Smooth muscle cell (in vitro differentiated cells): ENCODE data around the gene ARHGAP19. TPM values are rescaled to one million over a fixed set of nuclear protein-coding genes. Genes with fewer than 3 reads are reported as not detected.

Experiments
- DNase-seq: peaks from one replicate; lab custom pipeline; 2025; ENCODE audit not compliant: unreplicated experiment; lab: John Stamatoyannopoulos, UW
- H2AFZ ChIP-seq: fragments of 200-600 bp; sonication (generic); 2 replicates; pipeline ENCODE4 v1.6.0; 2016; ENCODE audit warnings: antibody characterized with exemption, low read depth, mild to moderate bottlenecking
- H3F3A ChIP-seq: fragments of 200-600 bp; sonication (generic); 2 replicates; pipeline ENCODE4 v1.6.0; 2017; ENCODE audit warnings: antibody characterized with exemption, low read depth
- H3K27ac ChIP-seq: fragments of 200-600 bp; sonication (generic); 2 replicates; pipeline ENCODE4 v1.5.1; 2016; ENCODE audit warnings: low read depth, mild to moderate bottlenecking
- H3K27me3 ChIP-seq: fragments of 200-600 bp; sonication (generic); 2 replicates; pipeline ENCODE4 v1.6.1; 2016; ENCODE audit warnings: low read depth, mild to moderate bottlenecking
- H3K36me3 ChIP-seq: fragments of 200-600 bp; sonication (generic); 2 replicates; pipeline ENCODE4 v1.5.1; 2016; ENCODE audit warnings: low read depth
- H3K4me1 ChIP-seq: fragments of 200-600 bp; sonication (generic); 2 replicates; pipeline ENCODE4 v1.5.1; 2016; ENCODE audit warnings: low read depth
- H3K4me2 ChIP-seq: fragments of 200-600 bp; sonication (generic); 2 replicates; pipeline ENCODE4 v1.6.0; 2016; ENCODE audit warnings: mild to moderate bottlenecking
- H3K4me3 ChIP-seq: fragments of 200-600 bp; sonication (generic); 2 replicates; pipeline ENCODE4 v1.5.1; 2016; ENCODE audit warnings: mild to moderate bottlenecking
- H3K79me2 ChIP-seq: fragments of 200-600 bp; sonication (generic); 2 replicates; pipeline ENCODE4 v1.6.0; 2016; ENCODE audit warnings: low read depth, mild to moderate bottlenecking
- H3K9ac ChIP-seq: fragments of 200-600 bp; sonication (generic); 2 replicates; pipeline ENCODE4 v1.6.0; 2016; ENCODE audit warnings: low read depth
- H3K9me3 ChIP-seq: fragments of 200-600 bp; sonication (generic); replicated peaks from 2 replicates; pipeline ENCODE4 v1.5.1; 2016; ENCODE audit warnings: low read depth
- H4K20me1 ChIP-seq: fragments of 200-600 bp; sonication (generic); 2 replicates; pipeline ENCODE4 v1.6.0; 2016; ENCODE audit warnings: low read depth
- WGBS: methylation state at CpG from one replicate; pipeline ENCODE4 v1.1.7; 2016; ENCODE audit warnings: low lambda C conversion rate; 5-methylcytosine and 5-hydroxymethylcytosine counted together
- polyA plus RNA-seq: library from polyadenylated mRNA; unstranded; fragments of >200 nt; fragmentation: Nextera tagmentation; extraction: Ambion mirVana; gene quantifications from 2 replicates; pipeline ENCODE4 v1.2.1, GENCODE V29; 2016
- total RNA-seq: library from RNA; depleted of rRNA; stranded (reverse); fragments of >200 nt; gene quantifications from 2 replicates; pipeline ENCODE4 v1.2.3, GENCODE V29; 2014
- TF ChIP-seq, protein P1 (sequence below): fragments of 200-600 bp; sonication (generic); IDR thresholded peaks from 2 replicates; pipeline ENCODE4 v1.5.1; 2017; ENCODE audit warnings: borderline replicate concordance, mild to moderate bottlenecking, antibody characterized with exemption; ENCODE audit not compliant: insufficient read depth, poor library complexity, severe bottlenecking

ARHGAP19 gene
- total and polyA plus RNA-seq, 2 experiments from 2014 or later, result 3.5 to 20.5 TPM

DNA sequence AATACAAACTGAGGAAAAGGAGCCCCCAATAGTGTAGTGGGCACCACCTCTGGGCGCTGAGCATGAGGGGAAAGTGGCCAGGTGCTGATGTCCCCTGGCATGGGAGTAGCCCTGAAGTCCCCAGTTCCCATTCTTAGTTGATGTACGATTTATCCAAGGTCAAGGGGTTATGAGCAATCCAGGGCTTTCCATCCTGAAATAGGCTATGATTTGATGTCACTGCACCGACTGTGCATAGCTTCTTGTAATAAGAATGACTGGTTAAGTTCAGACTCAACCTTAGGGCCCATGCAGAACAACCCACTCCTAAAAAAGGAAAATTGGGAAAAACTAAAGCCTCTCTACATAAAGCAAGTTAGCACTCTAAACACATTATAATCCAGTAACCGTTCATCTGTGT lies 31.1 kb upstream of the ARHGAP19 start:
- no peak overlapping the region for H3K27ac ChIP-seq
- H3K36me3 ChIP-seq, result no peaks in the 10 kb centered on the region
- H2AFZ ChIP-seq, result no peak overlapping the region
- H3K79me2 ChIP-seq, result no peaks in the 10 kb centered on the region
- H3K9ac ChIP-seq, result no peak overlapping the region
- H3K4me2 ChIP-seq, result no peak overlapping the region
- H3F3A ChIP-seq, result no peaks in the 10 kb centered on the region
- peaks cover 8% of the 10 kb centered on the region for H3K27me3 ChIP-seq
- no peak overlapping the region for H3K4me3 ChIP-seq
- TF ChIP-seq, protein P1, sequence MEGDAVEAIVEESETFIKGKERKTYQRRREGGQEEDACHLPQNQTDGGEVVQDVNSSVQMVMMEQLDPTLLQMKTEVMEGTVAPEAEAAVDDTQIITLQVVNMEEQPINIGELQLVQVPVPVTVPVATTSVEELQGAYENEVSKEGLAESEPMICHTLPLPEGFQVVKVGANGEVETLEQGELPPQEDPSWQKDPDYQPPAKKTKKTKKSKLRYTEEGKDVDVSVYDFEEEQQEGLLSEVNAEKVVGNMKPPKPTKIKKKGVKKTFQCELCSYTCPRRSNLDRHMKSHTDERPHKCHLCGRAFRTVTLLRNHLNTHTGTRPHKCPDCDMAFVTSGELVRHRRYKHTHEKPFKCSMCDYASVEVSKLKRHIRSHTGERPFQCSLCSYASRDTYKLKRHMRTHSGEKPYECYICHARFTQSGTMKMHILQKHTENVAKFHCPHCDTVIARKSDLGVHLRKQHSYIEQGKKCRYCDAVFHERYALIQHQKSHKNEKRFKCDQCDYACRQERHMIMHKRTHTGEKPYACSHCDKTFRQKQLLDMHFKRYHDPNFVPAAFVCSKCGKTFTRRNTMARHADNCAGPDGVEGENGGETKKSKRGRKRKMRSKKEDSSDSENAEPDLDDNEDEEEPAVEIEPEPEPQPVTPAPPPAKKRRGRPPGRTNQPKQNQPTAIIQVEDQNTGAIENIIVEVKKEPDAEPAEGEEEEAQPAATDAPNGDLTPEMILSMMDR, result no peak
- DNase-seq, result no peak
- WGBS, result 93% methylated on average over 4 of the region's 4 CpGs
- peaks cover 20% of the 10 kb centered on the region for H3K4me1 ChIP-seq
- H4K20me1 ChIP-seq, result no peaks in the 10 kb centered on the region
- no peaks in the 10 kb centered on the region for H3K9me3 ChIP-seq

GRCh38 chr10:97321804-97322190 lies 29.4 kb upstream of the ARHGAP19 start:
- H3K36me3 ChIP-seq, result no peaks in the 10 kb centered on the region
- H3F3A ChIP-seq, result no peaks in the 10 kb centered on the region
- no peaks in the 10 kb centered on the region for H4K20me1 ChIP-seq
- H2AFZ ChIP-seq, result no peak overlapping the region
- H3K27ac ChIP-seq, result no peak overlapping the region
- TF ChIP-seq, protein P1, result no peak
- H3K4me2 ChIP-seq, result no peak overlapping the region
- no peaks in the 10 kb centered on the region for H3K9me3 ChIP-seq
- H3K4me1 ChIP-seq, result peaks cover 20% of the 10 kb centered on the region
- no peak for DNase-seq
- H3K4me3 ChIP-seq, result peak overlapping the region; percentile 100
- 57% methylated on average over 3 of the region's 3 CpGs for WGBS
- H3K9ac ChIP-seq, result no peak overlapping the region
- no peaks in the 10 kb centered on the region for H3K79me2 ChIP-seq
- peaks cover 8% of the 10 kb centered on the region for H3K27me3 ChIP-seq

GRCh38 chr10:97321032-97321803 lies 28.8 kb upstream of the ARHGAP19 start:
- H2AFZ ChIP-seq, result peak overlapping the region; percentile 79
- H3K36me3 ChIP-seq, result no peaks in the 10 kb centered on the region
- H3F3A ChIP-seq, result no peaks in the 10 kb centered on the region
- H4K20me1 ChIP-seq, result no peaks in the 10 kb centered on the region
- H3K4me1 ChIP-seq, result peaks cover 20% of the 10 kb centered on the region
- no peaks in the 10 kb centered on the region for H3K79me2 ChIP-seq
- no peaks in the 10 kb centered on the region for H3K9me3 ChIP-seq
- H3K4me2 ChIP-seq, result peak overlapping the region; percentile 99
- peak overlapping the region; percentile 100 for H3K4me3 ChIP-seq
- H3K27me3 ChIP-seq, result peaks cover 8% of the 10 kb centered on the region
- H3K9ac ChIP-seq, result no peak overlapping the region
- no peak overlapping the region for H3K27ac ChIP-seq
- no peak for DNase-seq
- TF ChIP-seq, protein P1, result no peak
- WGBS, result 15% methylated on average over 36 of the region's 38 CpGs
